NCI-H1436 treated with DMSO at 0.1 percent for 48 hours (cell line): ENCODE data around the gene ACOXL.
"Not testable (repeated sequence)": the region's sequence is repeated elsewhere in the genome, so short reads cannot be mapped to it uniquely, and the experiment has no call there.

ENCODE experiments used
- DNase-seq: peaks from one replicate; lab custom pipeline; 2025; lab: John Stamatoyannopoulos, UW

Gene ACOXL

DNA sequence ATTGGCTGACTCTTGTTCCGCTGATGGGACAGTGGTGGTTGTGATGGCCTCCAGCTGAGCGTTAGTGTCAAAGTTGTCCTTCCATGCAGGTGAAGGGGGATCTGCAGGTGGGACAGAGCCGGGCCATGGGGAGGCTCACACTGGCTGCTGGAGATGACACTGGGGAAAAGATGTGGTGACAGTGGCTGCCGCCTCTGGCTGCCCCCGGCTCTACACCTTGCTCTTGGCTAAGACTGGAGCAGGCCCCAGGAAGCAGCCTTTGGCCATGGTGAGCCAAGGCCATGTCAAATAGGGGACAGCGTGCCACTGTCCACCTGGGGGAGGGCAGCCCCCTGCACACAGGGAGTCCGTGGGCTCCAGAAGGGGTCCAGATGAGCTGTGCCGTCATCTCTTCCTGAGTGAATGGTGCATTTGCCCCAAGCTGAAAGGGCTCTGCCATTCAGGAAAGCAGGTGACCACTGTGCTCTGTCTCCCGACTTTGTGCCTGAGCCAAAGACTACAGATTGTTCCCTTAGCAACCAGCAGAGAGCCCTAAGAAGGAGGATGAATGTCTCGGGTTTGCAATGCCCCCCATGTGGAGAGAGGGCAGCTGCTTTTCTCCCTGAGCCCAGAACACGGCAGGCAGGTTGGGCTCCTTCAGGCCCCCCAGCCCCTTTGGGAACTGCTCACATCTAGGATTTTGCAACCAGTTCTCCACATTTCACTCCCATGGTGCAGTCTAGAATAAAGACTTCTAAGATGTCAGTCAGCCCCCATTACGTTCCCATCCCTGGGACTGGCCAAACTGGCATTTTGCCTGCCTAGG is 309.2 kb downstream of the ACOXL start:
- no peak for DNase-seq

DNA sequence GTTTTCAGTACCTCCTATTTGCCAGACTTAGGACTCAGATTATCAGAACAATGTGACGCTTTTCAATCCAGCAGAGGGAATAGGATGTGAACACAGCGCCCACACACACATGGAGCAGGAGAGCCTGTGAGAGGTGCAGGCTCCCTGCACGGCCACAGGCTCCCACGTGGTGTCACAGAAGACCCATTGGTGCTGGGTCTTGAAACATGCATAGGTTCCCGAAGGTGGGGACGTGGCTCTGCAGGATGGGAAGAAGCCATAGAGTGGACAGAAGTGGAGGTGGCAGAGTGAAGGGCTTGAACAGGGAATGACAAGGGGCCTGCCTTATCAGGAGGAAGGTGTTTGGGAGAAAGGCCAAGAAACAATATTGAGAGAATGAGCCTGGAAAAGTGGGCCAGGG is 309.9 kb downstream of the ACOXL start:
- DNase-seq: no peak

GRCh38 chr2:111042772-111043771 is 310.7 kb downstream of the ACOXL start:
- no peak for DNase-seq

DNA sequence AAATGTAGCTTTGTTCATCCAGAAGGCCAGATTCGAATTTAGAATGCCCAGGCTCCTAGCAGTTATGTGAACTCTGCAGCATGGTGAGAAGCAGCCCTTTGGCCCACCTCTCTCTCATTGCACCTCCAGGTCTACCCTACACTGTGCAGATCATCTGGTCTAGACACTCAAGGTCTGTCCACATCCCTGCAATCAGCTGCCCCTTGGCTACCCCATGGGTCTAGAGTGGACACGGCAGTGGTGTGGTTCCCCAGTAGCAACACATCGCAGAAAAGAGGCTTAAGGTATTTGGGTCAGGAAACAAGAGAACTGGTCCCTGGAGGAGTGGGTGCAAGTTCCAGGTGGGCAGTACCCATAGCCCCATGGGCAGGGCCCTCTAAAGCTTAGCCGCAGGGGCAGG is 311.7 kb downstream of the ACOXL start:
- DNase-seq: no peak

GRCh38 chr2:111045236-111045635 is 312.9 kb downstream of the ACOXL start:
- not testable (repeated sequence) for DNase-seq

DNA sequence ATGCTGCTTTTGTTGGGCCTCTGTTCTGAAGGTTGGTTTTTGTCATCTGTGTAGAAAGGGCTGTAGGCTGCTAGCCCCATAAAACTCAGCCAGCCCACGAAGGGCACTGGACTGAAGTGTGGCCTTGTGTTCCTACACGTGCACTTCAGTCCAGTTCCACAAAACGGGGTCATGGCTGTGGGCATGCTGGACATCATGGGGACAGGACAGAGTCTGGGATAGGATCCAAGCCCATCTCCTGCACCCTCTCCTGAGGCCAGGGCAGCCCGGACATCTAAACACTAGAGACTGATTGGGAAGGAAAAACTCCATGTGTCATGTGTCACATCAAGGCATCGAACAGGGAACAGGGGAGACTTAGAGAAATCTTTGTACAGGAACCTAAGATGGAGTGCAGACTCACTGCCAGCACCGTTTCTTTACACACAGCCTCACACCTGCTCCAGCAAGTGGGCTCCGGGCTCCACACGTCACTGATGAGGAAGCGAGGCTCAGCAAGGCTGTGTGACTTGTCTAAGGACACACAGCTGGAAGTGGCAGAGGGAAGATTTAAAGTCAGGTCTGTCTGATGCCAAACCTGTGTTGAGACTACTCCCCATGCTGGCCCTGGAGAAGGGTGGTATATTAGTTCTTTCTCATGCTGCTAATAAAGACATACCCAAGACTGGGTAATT is 313.5 kb downstream of the ACOXL start:
- no peak for DNase-seq

DNA sequence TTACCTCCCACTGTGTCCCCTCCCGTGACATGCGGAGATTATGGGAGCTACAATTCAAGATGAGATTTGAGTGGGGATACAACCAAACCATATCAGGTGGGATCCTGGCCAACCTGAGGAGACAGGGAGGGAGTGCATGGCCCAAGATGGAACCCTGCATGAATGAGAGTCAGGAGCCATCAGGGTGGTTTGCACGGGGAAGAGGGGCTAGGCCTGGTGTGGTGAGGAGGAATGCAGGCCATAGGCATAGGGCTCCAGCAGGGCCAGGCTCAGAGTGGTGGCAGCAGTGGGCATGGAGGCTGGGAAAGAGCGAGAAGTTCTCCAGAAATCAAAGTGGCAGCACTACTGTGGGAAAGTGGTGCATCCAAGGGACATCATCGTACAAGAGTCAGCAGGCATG is 314.3 kb downstream of the ACOXL start:
- no peak for DNase-seq

DNA sequence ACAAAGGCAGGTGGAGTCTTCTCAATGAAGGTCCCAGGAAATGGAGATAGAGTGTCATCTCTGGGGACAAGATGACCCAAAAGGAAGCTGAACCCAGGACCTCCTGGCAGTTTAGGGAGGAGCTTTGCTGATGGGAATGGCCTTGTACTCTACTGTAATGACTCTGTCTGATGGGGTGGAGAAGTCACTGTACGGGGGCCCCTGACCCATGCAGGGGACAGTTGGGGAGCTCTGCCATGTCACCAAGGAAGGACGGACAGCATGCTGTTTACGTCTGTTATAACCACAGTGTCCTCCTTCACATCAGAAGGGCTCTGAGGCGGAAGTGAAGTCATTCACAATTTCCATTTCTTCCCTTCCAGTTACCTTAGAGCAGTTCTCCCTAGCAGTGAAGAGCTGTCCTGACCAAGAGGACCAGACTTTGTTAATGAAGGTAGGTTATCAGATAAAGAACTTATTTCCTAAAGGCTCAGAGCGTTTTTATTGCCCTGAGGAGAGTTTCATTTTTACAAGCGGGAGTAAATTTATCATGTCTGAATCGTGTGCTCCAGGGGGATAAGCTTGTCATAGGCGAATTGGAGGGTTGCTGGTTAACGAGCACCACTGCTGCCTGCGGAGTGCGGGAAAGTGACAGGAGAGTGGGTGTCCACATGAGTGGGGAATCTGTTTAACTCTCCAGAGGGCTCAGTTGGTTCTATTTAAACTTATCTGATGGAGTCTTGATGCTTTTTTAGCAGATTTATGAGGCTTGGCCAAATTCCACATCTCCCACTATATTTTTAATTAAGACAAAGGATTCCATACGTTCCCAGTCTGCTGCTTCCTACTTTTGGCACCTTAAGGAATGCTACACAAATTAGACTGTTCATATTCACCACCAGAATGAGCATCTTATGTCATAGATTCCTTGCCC is 316.7 kb downstream of the ACOXL start:
- DNase-seq: no peak

GRCh38 chr2:111049792-111050640 is 317.6 kb downstream of the ACOXL start:
- no peak for DNase-seq

DNA sequence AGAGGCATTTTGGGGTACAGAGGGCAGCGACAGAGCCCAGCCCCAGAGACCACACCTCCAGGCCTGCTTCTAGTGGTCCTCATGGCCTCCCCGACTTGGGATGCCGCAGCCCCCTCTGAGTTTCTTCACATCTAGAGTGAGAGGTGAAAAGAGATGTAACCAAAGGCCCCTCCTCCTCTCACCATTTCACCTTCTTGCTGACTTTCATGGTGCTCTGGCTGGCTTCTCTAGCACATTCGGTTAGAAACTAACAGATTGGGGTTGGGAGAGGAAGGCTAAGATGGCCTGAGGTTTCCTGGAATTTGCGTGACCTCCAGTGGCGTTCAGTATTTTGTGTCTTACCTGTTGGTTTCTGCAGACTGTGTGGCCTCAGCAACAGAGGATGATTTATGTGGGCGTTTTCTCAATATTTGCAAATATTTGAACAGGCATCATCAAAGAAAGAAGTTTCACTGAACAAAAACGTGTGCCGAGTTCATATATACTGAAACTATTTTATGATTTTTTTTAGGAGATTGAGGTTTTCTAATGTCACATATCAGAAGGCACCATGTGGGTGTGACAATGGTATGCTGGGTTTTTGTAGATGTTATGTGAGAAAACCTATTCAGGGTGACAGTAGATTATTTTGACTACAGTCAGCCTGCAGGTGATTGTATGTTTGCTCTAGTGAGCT is 318.5 kb downstream of the ACOXL start:
- no peak for DNase-seq

GRCh38 chr2:111052621-111053020 is 320.2 kb downstream of the ACOXL start:
- DNase-seq: no peak

GRCh38 chr2:111053266-111053665 is 320.9 kb downstream of the ACOXL start:
- DNase-seq: no peak

GRCh38 chr2:111053825-111054515 is 321.6 kb downstream of the ACOXL start:
- DNase-seq: no peak

- no peak for DNase-seq
These were observed 322.7 kb downstream of the ACOXL start for GRCh38 chr2:111054791-111055691.

DNA sequence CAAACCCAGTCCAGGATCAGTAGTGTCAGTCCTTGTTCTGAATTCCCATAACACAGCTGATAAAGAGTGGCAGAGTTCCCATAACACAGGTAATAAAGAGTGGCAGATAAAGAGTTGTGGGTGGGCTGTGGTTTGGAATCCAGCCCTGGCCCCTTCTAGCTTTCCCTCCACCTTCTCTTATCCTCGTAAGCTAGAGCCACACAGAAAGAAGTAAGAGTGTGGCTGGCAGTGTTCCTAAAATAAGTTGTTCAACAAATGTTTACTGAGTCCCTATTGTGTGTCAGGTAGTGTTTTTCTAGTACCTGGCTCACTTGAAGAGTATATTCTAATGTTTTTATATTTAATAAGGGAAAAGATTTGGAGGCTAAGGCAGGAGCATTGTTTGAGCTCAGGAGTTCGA is 323.4 kb downstream of the ACOXL start:
- no peak for DNase-seq

DNA sequence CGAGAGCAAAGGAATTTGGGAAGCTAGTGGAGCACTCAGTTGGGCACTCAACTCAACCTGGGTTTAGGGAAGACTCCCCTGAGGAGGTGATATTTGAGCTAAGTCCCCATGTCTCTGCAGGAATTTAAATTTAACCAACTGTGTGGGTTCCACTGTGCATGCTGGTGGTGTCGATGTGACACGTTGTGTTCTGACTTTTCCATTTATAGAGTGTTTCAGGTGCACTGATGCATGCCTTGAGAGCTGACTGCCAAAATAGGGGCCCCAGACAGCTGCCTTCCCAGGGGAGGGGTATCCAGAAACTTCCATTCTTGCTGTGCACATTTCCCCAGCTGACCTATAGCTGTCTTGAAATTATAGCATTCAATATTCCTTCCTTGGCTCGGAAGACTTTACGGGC is 324.7 kb downstream of the ACOXL start:
- DNase-seq: no peak

GRCh38 chr2:111057721-111058120 is 325.3 kb downstream of the ACOXL start:
- DNase-seq: no peak

DNA sequence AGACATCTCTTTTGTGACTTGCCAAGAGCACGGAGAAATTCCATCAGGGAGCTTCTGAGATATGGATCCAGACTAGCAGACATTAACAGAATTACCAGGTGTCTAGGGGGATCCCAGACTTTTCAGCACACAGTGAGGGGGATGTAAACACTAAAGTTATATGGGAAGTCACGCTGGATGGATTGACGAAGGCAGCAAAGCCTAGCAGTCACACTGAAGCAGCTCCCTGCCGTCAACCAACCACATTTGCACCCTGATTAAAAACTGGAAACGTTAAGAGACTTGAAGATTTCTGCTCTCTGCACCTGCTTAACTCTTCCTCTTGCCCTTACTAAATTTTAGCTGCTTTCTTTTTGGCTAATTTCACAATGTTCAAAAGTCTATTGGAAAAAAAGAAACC is 325.9 kb downstream of the ACOXL start:
- no peak for DNase-seq
